Panc1 (cell line): ENCODE data around the gene SIGLEC7.

Experiments
- CTCF ChIP-seq: fragments of 450-650 bp; IDR thresholded peaks from 2 replicates; pipeline ENCODE4 v1.5.1; 2017; ENCODE audit warnings: mild to moderate bottlenecking
- POLR2AphosphoS5 ChIP-seq: IDR thresholded peaks from 2 replicates; pipeline ENCODE4 v1.6.1; 2012; ENCODE audit warnings: mild to moderate bottlenecking, low read depth, low read length, moderate library complexity
- REST ChIP-seq, 2 experiments: IDR thresholded peaks; 2 replicates each; pipeline ENCODE4 v1.6.1; 2011 to 2012; ENCODE audit warnings: low read depth in 2 of 2, control low read depth in 1 of 2, low read length in 1 of 2, mild to moderate bottlenecking in 1 of 2, moderate library complexity in 1 of 2; ENCODE audit not compliant: insufficient read depth in 1 of 2
- TCF7L2 ChIP-seq: IDR thresholded peaks from 2 replicates; pipeline ENCODE4 v1.6.1; 2011; ENCODE audit warnings: mild to moderate bottlenecking, low read depth, low read length, inconsistent platforms

GRCh38 chr19:51147663-51148062, 5.6 kb downstream of the SIGLEC7 start:
- TF ChIP-seq CTCF (no peak), REST (IDR thresholded peaks at IDR 0.05; ENCODE audit: insufficient read depth in 1 of 2, low read depth in 2 of 2, low read length in 1 of 2) (no peak), TCF7L2 (no peak), POLR2AphosphoS5 (no peak)
